ENCODE data around the gene MR1.

MR1 gene

GRCh38 chr1:181091309-181092040, 57.7 kb downstream of the MR1 start:
- no peak for DNase-seq (ENCODE audit: low read depth in 2 of 2)

- DNase-seq (ENCODE audit: low read depth in 2 of 2), result no peak
Measured at GRCh38 chr1:181092056-181092455, 58.3 kb downstream of the MR1 start.

DNA sequence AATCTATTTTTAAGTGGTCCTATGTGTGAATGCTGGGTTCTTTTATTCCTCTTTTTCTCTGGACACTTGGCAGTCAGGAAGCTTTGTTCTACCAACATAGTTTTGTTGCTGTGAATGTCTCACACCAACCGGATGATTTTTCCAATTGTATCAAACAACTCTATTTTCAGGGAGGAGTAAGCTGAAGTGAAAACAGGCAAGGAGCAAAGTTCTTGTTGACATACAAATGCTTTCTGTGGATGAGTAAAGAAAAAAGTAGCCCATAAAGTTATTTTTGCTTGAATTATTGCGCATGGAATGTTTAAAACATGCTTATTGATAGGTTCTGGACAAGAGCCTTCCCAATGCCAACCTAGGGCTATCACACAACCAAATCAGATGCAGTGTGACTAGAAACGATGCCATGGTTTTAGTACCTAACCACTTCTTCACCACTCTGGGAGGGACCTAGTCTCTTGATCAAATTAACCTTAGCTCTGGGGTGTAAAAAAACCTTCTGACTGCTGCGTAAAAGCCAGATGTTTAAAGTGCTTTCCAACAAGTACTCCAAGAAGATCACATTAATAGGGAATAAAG, 59.2 kb downstream of the MR1 start:
- no peak for DNase-seq (ENCODE audit: low read depth in 2 of 2)

- no peak for DNase-seq (ENCODE audit: low read depth in 2 of 2)
Measured at GRCh38 chr1:181094416-181095212, 60.8 kb downstream of the MR1 start.

DNA sequence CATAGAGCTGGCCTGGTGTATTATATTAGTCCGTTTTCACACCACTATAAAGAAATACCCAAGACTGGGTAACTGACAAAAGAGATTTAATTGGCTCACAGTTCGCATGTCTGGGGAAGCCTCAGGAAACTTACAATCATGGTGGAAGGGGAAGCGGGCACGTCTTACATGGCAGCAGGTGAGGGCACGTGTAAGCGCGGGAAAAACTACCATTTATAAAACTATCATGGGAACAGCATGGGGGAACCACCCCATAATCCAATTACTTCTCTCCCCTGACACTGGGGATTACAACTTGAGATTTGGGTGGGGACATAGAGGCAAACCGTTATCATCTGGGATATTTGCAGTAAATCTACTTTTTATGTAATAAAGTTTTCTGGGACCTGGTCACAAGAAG, 61.5 kb downstream of the MR1 start:
- no peak for DNase-seq (ENCODE audit: low read depth in 2 of 2)

- no peak for DNase-seq (ENCODE audit: low read depth in 2 of 2)
Measured at GRCh38 chr1:181095763-181096184, 62.0 kb downstream of the MR1 start.

DNA sequence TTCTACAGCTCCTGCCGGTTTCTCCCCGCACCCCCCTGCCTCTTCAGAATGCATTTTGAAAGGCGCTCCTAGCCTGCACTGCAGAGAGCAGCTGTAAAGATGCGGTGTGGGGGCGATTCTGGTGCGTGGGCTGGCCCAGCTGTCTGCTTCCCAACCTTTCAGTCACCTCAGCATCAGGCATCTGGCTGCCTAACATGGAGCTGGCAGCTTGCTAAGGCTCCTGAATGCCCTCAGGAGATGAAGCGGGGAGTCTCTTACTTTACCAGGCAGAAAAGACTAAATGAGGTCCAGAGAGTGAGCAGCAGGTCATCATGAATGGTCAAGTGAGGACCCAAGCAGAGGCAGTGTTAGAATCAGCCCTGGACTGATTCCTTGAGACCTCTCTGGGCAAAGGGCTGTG, 63.5 kb downstream of the MR1 start:
- no peak for DNase-seq (ENCODE audit: low read depth in 2 of 2)

DNA sequence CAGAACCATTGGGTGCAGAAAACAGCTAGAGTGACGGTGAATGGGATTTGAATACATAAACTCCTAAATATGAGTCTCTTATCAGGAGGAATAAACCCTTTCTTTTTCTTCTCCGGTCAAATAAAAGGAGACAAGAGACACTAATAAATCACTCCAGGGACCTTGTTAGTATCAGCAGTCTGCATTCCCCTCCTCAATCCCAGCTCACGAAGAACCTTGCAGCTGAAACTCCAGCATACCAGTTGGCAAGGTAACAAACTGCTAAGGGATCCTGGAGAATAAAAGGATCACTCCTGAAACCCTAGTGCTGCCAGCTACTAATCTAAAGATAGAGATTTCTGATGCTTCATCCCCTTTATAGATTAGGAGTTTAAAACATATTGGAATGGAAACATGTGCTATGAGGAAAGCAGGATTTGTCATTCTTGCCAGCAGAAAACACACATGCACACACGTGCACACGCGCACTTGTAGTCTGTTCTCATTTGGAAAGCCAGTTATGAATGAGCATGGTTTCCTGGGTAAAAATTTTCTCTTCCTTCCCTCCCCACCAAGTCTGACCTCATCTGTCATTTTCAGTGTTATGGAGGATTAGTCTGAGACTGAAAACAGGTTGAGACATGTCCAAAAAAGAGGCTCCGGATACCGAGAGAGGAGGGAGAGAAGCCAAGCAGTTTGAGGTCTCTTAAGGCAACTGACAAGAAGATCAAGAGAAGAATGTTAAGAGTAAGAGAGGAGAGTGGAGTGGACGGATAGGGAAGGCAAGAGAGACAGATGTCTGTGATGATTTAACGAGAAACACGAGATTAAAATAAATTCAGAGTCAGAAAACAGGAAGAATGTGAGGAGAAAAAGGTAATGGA, 65.6 kb downstream of the MR1 start:
- DNase-seq (ENCODE audit: low read depth in 2 of 2), result no peak

DNA sequence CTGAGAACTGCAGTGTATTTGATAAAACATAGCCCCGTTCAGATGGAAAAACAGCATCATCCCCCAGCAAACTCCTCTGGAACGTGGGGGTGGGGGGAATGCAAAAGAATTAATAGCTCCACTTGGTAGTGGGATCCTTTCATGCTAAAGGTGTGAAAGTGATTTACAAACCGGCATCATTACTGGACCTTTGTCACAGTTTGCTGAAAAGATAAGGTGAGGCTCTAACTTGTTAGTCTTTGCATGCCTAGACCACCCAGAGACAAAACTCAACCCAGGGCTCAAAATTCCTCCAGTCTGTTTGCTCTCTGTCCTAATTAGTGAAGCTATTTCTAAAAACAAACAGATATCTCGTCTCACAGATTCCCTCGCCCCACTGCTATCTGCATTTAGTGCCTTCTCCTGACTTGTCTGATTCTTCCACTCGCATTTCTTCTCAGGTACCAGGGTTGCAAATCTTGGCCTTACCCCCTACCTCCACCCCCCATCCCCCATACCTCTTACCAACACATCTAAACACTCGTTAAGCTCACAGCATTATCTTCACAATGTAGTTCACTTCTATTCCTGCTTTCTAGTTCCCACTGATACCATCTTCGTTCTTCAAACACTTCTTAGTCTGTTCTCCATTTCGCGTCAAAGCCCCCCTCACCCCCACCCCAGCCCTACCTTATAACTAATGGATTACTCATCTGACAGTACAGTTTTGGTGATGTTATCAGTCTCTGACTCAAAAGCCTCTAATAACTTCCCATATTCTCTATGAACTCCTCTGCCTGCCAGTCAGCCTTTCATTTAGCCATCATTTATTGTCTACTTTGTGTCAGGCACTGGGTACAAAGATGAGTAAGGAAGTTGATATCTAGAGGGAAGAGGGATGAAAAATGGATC, 66.5 kb downstream of the MR1 start:
- DNase-seq (ENCODE audit: low read depth in 2 of 2), result no peak

DNA sequence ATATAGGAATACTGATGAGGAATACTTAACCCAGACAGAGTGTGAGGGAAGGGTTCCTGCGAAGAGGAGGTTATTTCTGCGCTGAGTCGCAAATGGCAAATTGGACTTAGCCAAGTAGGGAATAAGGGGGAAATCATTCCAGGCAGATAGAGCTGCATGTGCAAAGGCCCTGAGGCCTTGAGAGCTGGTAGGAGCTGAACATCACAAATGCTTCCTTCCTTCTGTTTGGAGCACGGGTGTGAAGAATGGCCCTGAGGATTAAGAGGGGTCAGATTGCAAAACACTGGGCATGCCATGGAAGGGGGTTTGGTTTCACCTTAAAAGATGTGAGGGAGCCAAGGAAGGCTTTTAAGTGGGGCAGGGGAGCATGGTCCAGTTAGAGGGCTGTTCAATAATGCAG, 67.2 kb downstream of the MR1 start:
- DNase-seq (ENCODE audit: low read depth in 2 of 2), result no peak

DNA sequence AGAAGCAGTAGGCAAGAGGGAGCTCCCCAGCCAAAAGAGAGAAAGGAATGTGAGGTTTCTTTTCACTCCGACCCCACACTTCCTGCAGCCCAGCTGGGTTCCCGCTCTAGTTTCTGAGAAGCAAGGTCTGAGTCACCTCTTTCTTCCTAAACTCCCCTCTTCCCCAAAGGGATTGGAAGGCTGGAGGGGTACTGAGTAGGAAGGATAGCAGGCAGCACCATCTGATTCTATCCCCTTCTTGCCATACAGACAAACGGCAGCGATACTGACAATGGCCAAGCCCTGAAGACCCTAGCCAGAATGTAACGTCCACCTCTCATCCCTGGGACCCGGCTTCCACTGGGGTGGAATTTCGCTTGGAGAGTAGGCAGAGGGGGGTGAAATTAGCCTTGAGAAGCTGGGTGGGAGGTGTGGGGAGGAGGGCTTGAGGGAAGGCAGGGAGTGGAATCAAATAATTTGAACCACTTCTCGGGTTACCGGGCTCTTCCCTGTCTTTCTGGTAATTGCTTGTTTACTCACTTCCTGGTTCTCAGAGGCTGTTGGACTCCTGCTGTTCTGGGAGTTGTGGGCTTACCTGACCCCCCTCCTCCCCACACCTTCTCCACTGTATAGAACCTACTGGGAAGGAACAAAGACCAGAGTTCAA, 67.9 kb downstream of the MR1 start:
- DNase-seq (ENCODE audit: low read depth in 2 of 2), result no peak

- no peak for DNase-seq (ENCODE audit: low read depth in 2 of 2)
Measured at GRCh38 chr1:181102841-181103240, 69.1 kb downstream of the MR1 start.

- no peak for DNase-seq (ENCODE audit: low read depth in 2 of 2)
Measured at GRCh38 chr1:181103399-181103798, 69.6 kb downstream of the MR1 start.

DNA sequence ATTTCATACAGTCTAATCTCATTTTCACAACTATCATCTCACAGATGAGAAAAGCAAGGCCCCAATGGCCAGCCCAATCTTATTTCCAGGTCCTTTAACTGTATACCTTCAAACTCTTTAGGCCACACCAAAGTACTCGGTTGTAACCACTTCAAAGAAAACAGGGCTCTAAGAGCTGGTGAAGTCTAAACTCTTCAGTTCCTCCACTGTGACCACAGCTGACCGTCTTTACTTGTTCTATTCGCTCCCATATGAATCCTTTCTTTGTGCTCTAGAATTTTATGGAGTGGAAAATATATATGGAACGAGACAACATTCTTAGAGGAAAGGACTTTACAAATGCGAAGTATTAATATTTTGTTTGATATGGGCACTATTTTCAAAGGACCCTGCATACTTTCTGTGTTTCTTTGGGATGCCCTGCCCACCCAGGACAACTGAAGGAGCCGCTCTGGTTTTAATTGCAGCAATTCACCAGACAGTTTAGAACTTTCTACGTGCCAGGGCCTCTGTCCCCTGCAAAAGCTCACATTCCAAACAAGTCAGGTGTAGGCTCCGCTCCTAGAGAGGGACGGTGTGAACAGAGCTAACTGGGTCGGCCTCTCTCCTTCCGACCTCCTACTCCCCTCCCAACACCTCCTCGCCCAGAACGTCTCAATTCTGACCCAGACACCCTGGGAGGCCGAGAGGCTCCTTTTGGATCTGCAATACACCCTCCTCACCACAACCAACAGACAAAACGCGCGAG, 70.4 kb downstream of the MR1 start:
- DNase-seq (ENCODE audit: low read depth in 2 of 2), result no peak

GRCh38 chr1:181104790-181105133, 71.0 kb downstream of the MR1 start:
- peak in 1 of 2 donors; percentile 32 for DNase-seq (ENCODE audit: low read depth in 2 of 2)

GRCh38 chr1:181105134-181106021, 71.6 kb downstream of the MR1 start:
- peak; percentile 87 to 95 for DNase-seq (ENCODE audit: low read depth in 2 of 2)

GRCh38 chr1:181106022-181106312, 72.2 kb downstream of the MR1 start:
- DNase-seq (ENCODE audit: low read depth in 2 of 2), result no peak

DNA sequence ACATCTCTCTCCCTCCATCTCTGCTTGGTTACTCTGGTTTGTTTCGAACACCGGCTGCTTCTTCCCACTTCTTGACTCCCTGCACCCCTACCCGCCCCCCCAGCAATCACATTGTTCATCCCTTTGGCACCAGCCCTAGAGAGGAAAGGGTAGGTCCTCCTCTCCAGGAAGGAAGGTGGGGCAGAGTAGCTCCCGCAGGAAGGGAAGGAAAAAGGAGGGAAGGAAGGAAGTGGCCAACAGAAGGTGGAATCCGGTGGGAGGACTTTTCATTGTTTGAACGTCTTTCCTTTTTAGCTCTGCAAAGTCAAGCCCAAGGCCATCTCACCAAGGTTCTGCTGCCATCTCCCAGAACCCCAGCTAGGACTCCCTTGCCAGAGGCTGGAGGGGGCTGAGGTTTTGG, 72.7 kb downstream of the MR1 start:
- DNase-seq (ENCODE audit: low read depth in 2 of 2), result no peak

- DNase-seq (ENCODE audit: low read depth in 2 of 2), result no peak
Measured at GRCh38 chr1:181107711-181108110, 73.9 kb downstream of the MR1 start.
